Measurements from ENCODE around the gene SNTG2.

DNA sequence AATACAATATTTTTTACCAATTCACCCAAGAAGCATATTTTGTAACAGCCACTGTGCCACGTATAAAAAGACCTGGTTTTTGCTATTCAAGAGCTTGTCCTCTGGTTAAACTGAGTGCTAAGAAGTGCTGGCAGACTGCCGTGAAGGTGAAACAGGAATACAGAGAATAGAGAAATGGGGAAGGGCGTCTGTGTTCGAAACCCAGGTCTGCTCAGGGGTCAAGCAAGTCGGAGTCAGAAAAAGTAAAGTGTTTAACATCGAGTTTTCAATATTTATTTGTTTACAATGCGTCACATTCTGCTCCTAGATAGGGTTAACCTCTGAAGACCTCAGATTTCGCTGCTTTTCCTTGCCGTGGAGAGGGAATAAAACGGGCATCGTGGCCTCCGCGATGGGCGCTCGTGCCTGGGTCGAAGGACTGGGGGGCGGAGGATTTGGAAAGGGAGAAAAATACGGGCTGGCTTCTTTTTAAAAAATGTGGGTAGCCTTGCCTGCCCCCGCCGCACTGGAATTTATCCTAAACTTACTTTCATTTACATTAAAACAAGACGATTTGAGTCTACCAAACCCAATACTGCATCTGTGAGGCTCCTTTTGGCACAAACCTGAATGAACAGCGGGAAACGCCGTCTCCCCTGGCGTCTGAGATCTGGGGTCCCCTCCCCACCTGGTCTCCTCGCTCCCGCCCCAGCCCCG lies 1.1 kb upstream of the SNTG2 start:
- TF ChIP-seq, protein P1, sequence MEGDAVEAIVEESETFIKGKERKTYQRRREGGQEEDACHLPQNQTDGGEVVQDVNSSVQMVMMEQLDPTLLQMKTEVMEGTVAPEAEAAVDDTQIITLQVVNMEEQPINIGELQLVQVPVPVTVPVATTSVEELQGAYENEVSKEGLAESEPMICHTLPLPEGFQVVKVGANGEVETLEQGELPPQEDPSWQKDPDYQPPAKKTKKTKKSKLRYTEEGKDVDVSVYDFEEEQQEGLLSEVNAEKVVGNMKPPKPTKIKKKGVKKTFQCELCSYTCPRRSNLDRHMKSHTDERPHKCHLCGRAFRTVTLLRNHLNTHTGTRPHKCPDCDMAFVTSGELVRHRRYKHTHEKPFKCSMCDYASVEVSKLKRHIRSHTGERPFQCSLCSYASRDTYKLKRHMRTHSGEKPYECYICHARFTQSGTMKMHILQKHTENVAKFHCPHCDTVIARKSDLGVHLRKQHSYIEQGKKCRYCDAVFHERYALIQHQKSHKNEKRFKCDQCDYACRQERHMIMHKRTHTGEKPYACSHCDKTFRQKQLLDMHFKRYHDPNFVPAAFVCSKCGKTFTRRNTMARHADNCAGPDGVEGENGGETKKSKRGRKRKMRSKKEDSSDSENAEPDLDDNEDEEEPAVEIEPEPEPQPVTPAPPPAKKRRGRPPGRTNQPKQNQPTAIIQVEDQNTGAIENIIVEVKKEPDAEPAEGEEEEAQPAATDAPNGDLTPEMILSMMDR (IDR thresholded peaks at IDR 0.05 in 8 of 11, conservative IDR thresholded peaks at IDR 0.05 in 3 of 11) = no peak
- no peak for TF ChIP-seq POLR2A (IDR thresholded peaks at IDR 0.05)
- TF ChIP-seq POLR2AphosphoS5 (IDR thresholded peaks at IDR 0.05) = no peak

Data from spleen (tissue), 7 donors.